ENCODE results near the gene ADNP. TPM values are rescaled to one million over a fixed set of nuclear protein-coding genes. Genes with fewer than 3 reads are reported as not detected.

The ADNP gene
- total RNA-seq, 1 donor from 2014 or later = 42.0 TPM

DNA sequence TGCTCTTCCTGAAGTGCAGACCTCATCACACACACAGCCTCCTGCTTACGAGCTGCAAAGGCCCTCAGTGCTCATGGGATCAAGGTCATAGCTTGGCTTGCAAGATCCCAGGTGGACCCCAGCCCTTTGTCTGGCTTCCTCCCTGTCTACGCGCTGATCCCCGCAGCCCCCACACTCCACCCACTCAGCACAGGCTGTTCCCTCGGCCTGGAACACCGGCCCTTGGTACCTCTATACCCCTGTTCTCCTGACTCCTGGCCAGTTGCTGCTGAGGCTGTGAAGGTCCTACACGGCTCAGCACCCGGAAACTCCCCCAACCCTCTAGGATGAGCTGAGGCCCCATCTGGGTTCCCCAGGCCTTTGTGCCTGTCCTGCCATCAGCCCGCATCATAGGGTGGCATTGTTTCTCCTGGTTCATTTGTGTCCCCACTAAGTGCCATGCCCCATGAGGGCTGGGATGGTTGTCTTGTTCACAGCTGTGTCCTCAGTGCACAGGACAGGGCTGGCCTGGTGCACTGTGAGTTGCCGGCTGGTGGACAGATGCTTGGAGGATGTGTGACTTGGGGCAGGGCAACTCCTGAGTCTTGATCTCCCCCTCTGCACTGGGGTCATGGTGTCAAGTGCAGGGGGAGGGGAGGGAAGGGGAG lies 57.0 kb downstream of the ADNP start:
- DNase-seq (ENCODE audit: low spot score) = no peak

DNA sequence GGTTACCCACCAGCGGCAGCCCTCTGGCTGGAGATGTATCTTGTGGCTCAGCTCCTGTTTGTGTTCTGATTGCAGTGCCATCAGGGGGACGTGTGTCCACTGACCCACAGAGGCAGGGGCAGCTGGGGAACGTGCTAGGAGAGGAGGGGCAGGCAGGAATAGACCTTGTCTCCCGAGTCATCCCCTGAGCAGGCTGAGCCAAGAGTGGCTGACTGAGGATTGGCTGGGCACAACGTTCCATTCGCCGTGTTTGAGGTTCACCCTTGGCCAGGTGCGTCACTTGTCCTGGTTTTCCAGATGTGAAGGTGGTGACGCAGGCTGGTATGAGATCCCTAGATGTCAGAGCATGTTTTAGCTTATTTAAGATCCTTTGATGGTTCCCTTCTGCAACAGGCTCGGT lies 57.7 kb downstream of the ADNP start:
- no peak for DNase-seq (ENCODE audit: low spot score)

DNA sequence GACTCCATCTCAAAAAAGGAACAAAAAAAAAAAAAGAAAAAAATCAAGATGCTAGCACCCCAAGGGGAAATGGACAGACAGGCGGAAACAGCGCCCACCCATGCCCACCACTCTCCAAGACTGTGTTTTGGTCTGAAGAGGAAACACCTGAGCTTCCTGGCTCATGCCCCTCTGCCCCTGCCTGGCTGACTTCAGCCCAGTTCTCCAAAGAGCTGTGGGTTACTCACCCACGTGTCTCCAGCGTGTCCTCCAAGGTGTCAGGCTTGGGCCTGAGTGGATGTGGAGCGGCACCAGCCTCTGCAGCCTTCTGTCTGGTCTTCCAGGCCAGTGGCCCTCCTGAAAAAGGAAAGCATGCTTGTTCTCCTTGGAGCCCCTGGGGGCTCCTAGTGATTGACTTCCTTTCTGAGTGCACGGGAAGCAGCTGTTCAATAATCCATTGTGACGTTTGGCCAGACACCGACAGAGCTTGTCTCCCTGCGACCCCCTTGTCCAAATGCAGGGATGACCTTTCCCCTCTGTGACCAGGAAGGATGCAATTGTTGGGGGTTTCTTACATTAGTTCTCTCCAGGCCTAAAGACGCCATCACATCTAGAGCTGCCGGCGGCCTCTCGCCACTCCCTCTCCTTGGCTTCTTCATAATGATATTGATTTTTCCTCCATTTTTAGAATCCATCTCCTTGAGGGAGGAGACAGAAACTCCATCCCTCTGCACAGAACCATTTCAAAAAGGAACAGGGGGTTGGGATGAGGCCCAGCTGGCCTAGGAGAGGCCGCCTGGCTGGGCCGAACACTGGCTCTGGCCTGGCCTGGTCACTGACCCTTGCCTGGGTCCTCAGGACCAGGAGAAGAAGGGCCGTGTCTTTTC lies 58.4 kb downstream of the ADNP start:
- no peak for DNase-seq (ENCODE audit: low spot score)

- DNase-seq (ENCODE audit: low spot score) = no peak
These were observed 60.6 kb downstream of the ADNP start for GRCh38 chr20:50870561-50871161.

GRCh38 chr20:50868509-50869495 lies 62.4 kb downstream of the ADNP start:
- no peak for DNase-seq (ENCODE audit: low spot score)

GRCh38 chr20:50867805-50868204 lies 63.4 kb downstream of the ADNP start:
- no peak for DNase-seq (ENCODE audit: low spot score)

GRCh38 chr20:50866831-50867230 lies 64.4 kb downstream of the ADNP start:
- DNase-seq (ENCODE audit: low spot score) = no peak

DNA sequence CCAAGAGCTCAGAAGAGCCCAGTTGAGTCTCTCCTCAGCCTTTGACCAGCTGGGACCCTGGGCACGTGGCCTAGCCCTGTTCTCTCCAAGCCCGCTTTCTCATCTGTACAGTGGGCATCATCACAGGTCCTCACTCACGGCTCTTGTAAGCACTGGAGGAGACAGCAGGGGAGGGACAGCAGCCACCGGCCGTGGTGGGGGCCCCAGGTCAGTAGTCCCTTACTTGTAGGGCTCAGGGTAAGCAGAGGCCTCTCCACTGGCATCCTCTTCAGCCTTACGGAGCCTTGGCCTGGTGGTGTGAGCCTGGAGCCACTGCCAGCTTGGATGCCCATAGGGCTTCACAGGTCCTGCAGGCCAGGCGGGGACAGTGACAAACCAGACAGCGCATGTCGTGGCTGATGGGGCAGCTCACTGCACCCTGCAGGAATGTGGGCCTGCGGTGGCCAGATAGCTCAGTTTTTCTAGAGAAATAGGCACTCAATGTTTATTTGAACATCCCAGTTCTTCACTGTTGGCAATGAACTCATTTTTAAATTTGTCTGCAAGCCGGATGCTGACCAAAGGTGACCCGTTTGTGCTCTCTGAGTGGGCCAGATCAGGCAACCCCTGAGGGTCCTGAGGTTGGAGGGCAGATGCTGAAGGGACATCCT lies 65.1 kb downstream of the ADNP start:
- DNase-seq (ENCODE audit: low spot score) = no peak

GRCh38 chr20:50865591-50865990 lies 65.6 kb downstream of the ADNP start:
- no peak for DNase-seq (ENCODE audit: low spot score)

GRCh38 chr20:50865114-50865513 lies 66.1 kb downstream of the ADNP start:
- DNase-seq (ENCODE audit: low spot score) = no peak

DNA sequence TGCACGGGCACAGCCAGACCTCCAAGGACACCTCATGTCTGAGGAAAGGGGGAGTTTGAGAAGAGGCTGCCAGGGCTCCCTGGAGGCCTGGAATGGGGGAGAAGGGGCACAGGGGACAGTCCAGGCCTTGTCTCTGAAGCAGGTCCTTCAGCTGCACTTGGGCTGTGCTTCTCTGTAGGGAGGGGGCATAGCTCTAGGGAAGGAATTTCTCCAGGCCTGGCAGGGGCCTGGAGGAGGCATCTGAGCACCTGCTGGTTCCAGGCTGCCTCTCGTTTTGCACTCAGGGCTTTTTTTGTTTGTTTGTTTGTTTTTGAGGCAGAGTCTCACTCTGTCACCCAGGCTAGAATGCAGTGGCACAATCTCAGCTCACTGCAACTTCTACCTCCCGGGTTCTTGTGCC lies 68.7 kb downstream of the ADNP start:
- DNase-seq (ENCODE audit: low spot score) = no peak

DNA sequence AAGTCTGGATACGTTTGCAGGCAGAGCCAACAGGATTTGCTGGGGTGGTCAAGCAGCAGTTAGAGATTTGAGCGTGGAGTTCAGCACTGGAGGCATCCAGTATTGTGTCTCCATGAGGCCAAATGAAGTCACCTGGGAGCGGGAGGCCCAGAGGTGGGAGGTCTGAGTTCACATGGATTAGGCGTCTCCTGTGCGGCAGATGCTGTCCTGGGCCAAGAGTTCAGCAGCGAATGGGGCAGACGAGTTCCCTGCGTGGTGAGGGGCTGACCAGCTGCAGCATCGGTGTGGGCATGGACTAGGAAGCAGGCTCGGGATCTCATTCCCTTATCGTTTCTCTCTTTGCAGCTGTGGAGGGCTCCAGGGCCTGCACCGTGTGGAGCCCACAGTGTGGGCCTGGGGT lies 70.2 kb downstream of the ADNP start:
- DNase-seq (ENCODE audit: low spot score) = no peak

DNA sequence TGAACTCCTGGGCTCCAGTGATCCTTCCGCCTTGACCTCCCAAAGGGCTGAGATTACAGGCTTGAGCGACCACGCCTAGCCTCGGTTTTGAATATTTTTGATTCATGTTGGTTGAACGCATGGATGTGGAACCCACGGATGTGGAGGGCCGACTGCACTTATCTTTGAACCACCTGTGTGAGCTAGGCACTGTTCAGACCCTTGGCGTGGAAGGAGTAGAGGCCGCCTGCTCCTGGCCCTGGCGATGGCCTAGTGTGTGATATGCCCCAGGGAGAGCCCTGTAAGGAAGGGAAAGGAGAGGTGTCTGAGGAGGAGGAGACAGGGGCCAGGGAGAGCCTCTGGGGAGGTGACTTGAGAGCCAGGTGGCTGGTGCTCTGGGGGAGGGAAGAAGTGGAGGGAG lies 72.1 kb downstream of the ADNP start:
- no peak for DNase-seq (ENCODE audit: low spot score)

GRCh38 chr20:50858525-50858924 lies 72.7 kb downstream of the ADNP start:
- no peak for DNase-seq (ENCODE audit: low spot score)

DNA sequence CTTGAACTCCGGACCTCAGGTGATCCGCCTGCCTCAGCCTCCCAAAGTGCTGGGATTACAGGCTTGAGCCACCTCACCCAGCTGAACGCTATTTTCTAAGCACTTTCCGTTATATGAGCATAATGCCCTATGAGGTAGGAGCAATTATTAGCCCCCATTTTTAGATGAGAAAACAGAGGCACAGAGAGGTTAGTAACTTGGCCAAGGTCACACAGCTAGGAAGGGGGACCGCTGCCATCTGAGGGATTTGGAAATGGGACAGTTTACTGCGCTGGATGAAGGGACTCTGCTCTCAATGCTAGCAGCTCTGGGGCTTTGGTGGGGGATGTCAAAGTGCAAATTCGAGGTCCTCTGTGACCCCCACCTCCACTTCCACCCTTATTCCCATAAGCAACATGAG lies 73.9 kb downstream of the ADNP start:
- DNase-seq (ENCODE audit: low spot score) = no peak

DNA sequence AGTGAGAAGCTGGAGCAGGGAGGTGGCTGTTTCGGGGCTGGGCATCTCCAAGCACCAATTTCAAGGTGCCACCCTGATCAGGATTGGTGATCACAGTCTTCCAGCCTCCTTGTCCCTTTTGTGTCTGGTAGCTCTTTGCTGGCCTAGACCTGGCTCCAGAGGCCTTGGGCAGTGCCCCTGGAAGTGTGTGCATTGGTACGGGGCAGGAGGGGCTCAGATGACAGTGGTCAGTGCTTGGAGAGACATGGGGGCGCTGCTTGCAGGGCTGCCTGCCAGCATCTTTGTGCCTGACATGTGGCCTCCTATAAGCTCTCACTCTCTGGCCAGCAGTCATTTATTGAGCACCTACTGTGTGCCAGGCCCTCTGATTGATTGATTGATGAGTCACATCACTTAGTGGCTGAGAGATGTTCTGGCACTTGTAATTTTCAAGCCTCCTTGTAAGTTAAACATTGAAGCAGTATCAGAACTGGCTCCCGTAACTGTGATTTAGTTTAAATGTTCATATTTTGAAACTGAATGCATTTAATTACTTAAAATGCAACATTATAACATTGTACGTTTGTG lies 74.7 kb downstream of the ADNP start:
- DNase-seq (ENCODE audit: low spot score) = no peak

- DNase-seq (ENCODE audit: low spot score) = no peak
These were observed 75.5 kb downstream of the ADNP start for GRCh38 chr20:50855498-50856474.

DNA sequence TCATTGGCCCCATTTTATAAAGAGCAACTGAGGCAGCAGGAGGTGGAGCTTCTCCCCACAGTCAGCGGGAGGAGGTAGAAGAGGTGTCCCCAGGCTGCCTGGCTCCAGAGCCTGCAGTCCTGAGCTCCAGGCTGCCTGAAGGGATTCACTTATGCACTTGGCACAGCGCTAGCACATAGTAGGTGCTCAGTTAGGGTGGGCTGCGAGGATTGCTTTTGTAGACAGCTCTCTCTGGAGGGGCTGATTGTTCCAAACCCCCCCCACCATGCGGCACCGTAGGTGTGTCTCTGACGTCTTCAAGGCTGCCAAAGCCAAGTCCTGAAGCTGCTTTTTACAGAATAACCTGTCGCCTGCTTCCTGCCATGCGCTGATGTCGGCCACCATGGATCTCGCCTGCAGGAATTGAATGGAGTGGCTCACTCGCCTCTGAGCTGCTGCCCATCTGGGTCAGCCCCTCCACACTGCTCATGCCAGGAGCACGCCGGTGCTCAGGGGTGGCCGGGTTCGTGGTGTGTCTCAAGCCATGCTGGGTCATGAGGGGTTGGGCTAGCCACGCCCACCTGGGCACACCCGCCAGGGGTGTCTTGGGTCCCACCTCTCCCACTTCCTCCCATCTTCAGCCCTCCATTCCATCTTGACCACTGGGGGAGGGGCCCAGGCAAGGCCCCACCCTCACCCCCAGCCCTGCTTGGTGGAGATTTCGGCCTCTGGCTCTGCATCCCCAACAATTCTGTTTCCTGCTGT lies 76.6 kb downstream of the ADNP start:
- DNase-seq (ENCODE audit: low spot score) = no peak

Measured in mesenteric fat pad (tissue), 1 donor.